B cell (primary cell): ENCODE data around the gene SYT17. TPM values are rescaled to one million over a fixed set of nuclear protein-coding genes. Genes with fewer than 3 reads are reported as not detected.

Experiments used
- polyA plus RNA-seq: library from polyadenylated mRNA; depleted of rRNA; stranded (reverse); fragments of >200 nt; gene quantifications from 2 replicates; pipeline ENCODE4 v1.2.3, GENCODE V29; 2012
- total RNA-seq, 2 donors: library from RNA; stranded (reverse); fragments of 120-200 nt in 1 of 2; gene quantifications; 1 replicate in 1 of 2; 2 replicates in 1 of 2; pipeline versions ENCODE4 v1.2.3 to v1.2.4, GENCODE V29; 2013 to 2022

The SYT17 gene
- total and polyA plus RNA-seq, 2 donors (not counting 1 experiment from before 2014, with no cell fraction given) = 24.9 to 27.7 TPM

Other genes starting within 250 kb of the SYT17 start
- gene SMG1, start 241.8 kb upstream of the SYT17 start, total RNA-seq = 256 and 271 TPM in 2 replicates
- 23.2 and 33.9 TPM in 2 replicates for gene SMG1, start 241.8 kb upstream of the SYT17 start, polyA plus RNA-seq
- not detected in 2 replicates for gene TMC7, start 184.3 kb upstream of the SYT17 start, total RNA-seq
- 0.04 TPM in 1 of 2 replicates, not detected in the other for gene TMC7, start 184.3 kb upstream of the SYT17 start, polyA plus RNA-seq
- gene COQ7, start 100.6 kb upstream of the SYT17 start, total RNA-seq = 19.4 and 19.5 TPM in 2 replicates
- 8.1 and 8.6 TPM in 2 replicates for gene COQ7, start 100.6 kb upstream of the SYT17 start, polyA plus RNA-seq
- 14.6 and 15.4 TPM in 2 replicates for gene ITPRIPL2, start 54.3 kb upstream of the SYT17 start, total RNA-seq
- gene ITPRIPL2, start 54.3 kb upstream of the SYT17 start, polyA plus RNA-seq = 0.40 and 1.1 TPM in 2 replicates
- not detected in 2 replicates for gene CLEC19A, start 117.5 kb downstream of the SYT17 start, total RNA-seq
- gene CLEC19A, start 117.5 kb downstream of the SYT17 start, polyA plus RNA-seq = not detected in 2 replicates
- gene TMC5, start 249.6 kb downstream of the SYT17 start, total RNA-seq = not detected in 2 replicates
- gene TMC5, start 249.6 kb downstream of the SYT17 start, polyA plus RNA-seq = not detected in 2 replicates